GM12873 (cell line): ENCODE measurements around the gene TMEM176A.

Experiments used
- TF ChIP-seq, protein P1 (sequence below): IDR thresholded peaks from 2 replicates; pipeline ENCODE4 v1.5.1; 2012; ENCODE audit warnings: low read depth, mild to moderate bottlenecking, moderate library complexity, low read length, control low read depth; ENCODE audit not compliant: insufficient read depth; ENCODE audit errors: missing control alignments

The TMEM176A gene

DNA sequence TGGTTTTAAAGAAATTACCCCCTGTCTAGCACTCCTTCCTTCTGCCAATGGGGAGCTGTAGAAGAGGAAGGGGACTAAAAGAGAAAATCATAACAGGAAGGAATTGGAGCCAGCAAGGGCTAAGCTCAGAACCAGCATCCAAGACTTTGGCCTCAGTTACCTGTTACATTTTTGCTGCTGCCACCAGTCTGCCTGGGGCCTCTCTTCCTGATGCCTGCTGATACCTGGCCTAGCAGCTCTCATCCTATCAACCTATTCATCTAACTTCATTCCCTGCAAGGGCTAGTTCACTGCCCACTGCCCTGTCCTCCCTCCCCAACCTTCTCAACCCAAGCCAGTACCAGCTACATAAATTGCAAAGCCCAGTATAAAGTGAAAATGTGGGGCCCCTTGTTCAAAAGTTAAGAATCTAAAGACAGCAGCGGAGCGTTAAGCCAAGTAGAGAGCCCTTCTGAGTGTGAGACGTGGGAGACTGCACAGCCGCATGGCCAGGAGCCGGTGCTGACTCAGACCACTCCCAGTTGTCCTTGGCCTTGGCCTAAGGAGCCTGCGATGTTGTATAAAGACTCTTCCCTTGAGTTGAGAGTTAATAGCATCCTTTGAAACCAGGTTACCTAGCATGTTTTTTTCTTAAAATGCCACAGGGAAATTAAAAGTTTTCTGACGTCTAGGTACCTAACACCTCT, 38.5 kb downstream of the TMEM176A start:
- TF ChIP-seq, protein P1, sequence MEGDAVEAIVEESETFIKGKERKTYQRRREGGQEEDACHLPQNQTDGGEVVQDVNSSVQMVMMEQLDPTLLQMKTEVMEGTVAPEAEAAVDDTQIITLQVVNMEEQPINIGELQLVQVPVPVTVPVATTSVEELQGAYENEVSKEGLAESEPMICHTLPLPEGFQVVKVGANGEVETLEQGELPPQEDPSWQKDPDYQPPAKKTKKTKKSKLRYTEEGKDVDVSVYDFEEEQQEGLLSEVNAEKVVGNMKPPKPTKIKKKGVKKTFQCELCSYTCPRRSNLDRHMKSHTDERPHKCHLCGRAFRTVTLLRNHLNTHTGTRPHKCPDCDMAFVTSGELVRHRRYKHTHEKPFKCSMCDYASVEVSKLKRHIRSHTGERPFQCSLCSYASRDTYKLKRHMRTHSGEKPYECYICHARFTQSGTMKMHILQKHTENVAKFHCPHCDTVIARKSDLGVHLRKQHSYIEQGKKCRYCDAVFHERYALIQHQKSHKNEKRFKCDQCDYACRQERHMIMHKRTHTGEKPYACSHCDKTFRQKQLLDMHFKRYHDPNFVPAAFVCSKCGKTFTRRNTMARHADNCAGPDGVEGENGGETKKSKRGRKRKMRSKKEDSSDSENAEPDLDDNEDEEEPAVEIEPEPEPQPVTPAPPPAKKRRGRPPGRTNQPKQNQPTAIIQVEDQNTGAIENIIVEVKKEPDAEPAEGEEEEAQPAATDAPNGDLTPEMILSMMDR, result no peak

DNA sequence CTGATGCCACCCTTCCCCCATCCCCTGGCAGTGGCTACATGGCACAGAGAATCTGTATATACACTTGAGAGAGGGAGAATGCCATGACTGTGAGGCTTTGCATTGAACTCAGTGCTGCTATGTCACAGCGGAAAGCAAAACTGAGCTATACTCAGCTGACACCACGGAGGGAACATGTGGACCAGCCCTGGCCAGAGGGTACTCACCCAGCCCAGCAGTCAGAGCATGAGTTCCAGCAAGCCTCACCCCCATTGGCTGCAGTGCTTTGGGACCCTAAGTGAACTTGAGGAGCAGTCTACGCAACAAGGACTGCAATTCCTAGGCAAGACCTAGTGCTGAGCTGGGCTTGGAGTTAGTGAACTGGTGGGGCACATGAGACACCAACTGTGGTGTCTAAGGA, 41.4 kb downstream of the TMEM176A start:
- TF ChIP-seq, protein P1, result no peak

DNA sequence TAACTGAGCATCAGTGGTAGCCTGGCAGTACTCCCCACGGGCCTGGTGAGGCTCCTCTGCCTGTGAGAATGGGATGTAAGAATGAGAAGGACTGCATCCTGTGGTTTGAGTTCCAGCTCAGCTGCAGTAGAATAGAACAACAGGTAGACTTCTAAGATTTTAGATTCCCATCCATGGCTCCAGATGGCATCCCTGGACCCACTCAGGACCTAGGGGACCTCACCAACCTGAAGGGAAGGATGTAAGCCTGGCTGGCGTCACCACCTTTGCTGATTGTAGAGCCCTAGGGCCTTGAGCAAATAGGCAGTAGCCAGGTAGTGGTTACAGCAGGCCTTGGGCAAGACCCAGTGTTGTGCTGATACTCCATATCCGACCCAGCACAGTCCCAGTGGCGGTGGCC, 42.1 kb downstream of the TMEM176A start:
- TF ChIP-seq, protein P1, result no peak

DNA sequence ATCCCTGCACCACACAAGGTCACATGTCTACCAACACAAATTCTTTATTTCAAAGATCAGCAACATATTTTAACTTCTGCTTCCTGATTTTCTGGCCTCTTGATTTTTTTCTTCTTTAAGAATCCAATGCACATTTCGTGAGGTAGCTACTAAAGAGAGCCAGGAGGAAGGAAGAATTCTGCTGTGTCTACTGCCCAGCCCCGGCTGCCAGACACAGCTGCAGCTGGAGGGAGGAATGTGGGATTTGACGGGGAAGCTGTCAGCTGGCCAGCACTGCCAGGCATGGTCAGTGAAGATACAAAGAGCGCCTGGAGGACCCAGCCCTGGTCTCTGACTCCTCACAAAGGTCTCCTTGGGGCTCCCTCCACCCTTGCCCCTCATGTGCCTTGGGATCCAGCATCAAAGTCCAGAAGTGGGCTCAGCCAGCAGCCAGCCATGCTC, 44.9 kb downstream of the TMEM176A start:
- TF ChIP-seq, protein P1, result no peak

DNA sequence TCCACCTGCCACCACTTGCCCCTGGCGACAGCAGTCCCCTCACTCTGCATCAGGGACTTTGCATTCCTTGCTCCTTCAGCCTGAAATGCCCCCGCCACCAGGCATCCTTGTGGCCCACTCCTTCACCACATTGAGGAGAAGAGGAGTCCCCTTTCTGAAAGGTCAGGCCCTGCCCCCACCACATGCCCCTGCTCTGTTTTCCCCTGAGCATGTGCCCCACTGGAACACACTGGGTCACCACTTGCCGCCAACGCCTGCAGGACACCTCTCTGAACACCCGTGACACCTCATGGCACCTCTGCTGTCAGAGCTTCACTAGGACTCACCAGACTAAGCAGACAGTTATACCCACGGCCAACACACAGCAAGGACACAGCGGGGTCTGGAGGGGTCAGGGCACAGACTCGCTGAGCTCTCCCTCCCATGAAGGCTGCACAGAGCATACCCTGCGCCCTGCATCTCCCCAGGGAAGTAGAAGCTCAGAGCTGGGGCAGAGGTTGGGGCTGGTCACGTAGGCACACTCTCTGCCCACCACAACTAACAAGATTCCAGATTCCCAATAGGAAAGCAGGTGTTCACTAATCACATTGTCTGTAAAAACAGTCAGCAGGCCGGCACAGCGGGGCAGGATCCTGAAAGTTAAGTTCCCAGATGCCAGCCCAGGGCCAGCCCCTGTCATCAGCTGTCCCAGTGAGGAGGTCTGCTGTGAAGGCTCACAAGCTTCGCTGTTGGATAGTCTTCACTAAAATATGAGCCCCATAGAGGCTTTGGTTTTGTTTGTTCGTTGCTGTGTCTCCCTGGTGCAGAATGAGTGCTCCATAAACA, 45.9 kb downstream of the TMEM176A start:
- TF ChIP-seq, protein P1, result no peak

DNA sequence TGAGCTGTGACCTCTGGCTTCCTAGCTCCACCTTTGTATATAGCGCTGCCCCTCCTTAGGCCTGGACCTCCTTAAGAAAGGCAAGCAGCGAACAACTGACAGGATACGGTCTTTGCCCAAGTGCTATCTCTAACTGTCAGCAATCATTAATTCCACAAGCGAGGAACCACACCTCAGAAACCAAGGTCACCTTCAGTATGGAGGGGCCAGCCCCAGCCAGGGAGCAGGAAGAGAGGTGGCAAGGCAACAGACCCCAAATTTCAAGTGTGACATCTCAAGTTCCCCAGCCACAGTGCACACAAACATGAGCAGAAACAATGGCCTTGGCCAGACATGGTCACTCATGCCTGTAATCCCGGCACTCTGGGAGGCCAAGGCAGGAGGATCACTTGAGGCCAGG, 47.0 kb downstream of the TMEM176A start:
- TF ChIP-seq, protein P1, result no peak

DNA sequence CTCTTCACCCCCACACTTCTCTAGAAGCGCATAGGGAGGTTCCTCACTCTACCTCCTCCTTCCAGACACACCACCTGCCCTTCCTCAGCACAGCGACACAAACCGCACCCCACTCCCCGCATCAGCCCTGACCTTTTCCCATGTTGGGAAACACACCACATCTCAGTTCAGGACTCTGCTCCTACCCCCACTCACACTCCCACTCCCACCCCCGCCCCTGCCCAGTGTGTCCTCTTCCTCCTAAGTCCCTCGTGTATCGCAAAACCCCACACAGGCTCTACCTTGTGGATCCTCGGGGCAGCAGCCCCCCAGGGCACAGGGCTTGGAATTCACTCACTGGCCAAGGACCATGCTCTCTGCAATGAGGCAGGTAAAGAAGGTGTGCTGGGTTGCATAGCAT, 47.5 kb downstream of the TMEM176A start:
- TF ChIP-seq, protein P1, result no peak
